Measurements from ENCODE around the gene BFSP2.
"Not testable (repeated sequence)": the region's sequence is repeated elsewhere in the genome, so short reads cannot be mapped to it uniquely, and the experiment has no call there.

Gene BFSP2

DNA sequence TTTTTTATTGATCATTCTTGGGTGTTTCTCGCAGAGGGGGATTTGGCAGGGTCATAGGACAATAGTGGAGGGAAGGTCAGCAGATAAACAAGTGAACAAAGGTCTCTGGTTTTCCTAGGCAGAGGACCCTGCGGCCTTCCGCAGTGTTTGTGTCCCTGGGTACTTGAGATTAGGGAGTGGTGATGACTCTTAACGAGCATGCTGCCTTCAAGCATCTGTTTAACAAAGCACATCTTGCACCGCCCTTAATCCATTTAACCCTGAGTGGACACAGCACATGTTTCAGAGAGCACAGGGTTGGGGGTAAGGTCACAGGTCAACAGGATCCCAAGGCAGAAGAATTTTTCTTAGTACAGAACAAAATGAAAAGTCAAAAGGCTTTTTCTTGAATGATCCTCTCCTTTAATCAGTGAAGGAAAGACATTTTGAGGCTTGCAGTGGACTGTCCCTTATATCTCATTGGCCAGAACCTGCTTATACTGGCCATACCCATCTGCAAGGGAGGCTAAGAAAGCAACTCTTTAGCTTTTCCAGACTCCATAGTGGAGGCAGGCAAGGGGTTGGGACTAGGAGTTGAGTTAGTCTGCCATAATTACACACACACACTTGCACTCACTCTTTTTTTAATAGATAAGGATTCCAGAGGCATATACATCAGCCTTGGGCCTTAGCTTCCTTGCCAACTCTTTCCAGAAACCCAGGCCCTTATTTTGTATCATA, 73.8 kb downstream of the BFSP2 start:
- Mint-ChIP-seq H3K27ac (peak overlapping the region; percentile 41), H3K4me1 (peaks cover 32% of the 10 kb centered on the region)
- H3K36me3 Mint-ChIP-seq, H3K4me3 Mint-ChIP-seq, H3K27me3 Mint-ChIP-seq, H3K9me3 Mint-ChIP-seq: not testable (repeated sequence)

DNA sequence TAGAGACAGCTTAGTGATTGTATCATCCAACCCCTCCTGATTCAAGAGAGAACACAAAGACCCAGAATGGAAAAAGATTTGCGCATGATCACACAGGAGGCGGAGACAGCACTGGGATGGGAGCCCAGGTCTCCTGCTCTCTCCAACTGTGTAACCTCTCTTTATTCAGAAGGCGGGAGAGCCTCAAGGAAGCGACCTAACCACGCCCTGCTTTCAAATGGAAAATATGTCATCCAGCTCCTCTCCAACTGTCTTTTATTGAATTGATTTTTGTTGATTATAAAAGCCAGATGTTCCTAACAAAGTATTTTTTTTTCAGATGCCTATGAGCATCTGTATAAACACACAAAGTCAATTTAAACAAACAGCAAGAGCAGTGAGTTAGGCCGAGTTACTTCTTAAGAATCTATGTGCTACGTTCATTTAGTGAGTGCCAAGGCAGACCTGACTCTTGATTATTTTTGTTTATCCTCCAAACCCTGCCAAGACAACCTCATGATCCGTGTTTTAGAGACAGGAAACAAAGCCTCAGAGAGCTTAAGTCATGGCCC, 74.5 kb downstream of the BFSP2 start:
- Mint-ChIP-seq H3K27me3 (no peaks in the 10 kb centered on the region), H3K9me3 (no peaks in the 10 kb centered on the region), H3K4me1 (peaks cover 36% of the 10 kb centered on the region), H3K27ac (peak overlapping the region; percentile 41), H3K4me3 (no peak overlapping the region), H3K36me3 (no peaks in the 10 kb centered on the region)

DNA sequence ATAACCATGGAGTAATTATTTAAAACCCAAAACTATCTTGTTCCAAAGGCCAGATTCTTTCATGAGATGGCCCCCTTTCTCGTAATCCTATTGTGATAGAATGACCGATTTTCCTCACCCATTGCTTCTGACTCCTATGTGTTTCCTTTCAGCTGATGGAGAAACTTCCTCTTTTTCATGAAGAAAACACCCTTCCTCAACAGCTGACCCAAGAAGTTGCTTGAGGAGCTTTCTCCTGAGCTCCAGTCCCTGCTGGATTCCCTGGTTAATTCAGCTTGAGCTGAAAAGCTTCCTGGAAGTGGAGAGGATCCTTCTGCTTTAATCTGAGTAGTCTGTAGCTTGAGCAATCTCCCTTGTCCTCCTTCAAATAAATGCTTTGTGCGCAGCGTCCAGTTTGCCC, 75.0 kb downstream of the BFSP2 start:
- Mint-ChIP-seq H3K4me3 (no peak overlapping the region), H3K9me3 (no peaks in the 10 kb centered on the region), H3K4me1 (peaks cover 36% of the 10 kb centered on the region), H3K27me3 (no peaks in the 10 kb centered on the region), H3K36me3 (no peaks in the 10 kb centered on the region), H3K27ac (no peak overlapping the region)

DNA sequence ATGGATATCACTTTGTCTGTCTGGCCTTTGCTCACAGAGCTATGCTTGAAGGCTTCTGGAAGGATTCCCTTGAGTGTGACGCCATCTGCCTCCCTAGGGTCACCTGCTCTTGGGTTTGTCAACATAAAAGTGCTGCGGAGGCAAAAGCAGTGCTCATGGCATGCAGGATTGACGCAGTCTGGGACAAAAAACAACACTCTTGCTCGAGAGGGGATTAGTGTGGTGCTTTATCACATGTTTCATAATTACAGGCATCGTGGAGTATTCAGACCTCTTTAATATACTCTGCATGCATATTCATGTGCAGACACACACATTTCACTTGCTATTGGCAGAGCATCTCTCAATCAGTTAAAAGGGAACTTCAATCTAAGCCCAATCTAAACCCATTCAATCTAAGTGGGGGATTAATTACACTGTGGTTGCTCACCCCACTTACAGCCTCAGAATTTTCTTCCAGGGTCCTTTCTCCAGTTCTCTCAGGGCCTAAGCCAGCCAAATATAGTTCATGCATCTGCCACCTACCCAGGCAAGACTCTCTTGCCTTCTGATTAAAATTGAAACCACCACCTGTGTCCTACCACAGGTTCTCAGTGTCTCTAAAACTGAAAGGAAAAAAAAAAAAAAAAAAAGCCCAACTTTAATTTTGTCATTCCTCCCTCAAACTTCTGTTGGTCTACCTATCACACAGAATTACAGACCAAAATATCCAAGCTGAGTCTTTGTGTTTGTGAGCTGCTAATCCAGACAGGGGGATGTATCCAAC, 75.6 kb downstream of the BFSP2 start:
- Mint-ChIP-seq H3K4me3 (no peak overlapping the region), H3K27me3 (no peaks in the 10 kb centered on the region), H3K9me3 (no peaks in the 10 kb centered on the region), H3K4me1 (peaks cover 39% of the 10 kb centered on the region), H3K36me3 (no peaks in the 10 kb centered on the region), H3K27ac (peak overlapping the region; percentile 26)

DNA sequence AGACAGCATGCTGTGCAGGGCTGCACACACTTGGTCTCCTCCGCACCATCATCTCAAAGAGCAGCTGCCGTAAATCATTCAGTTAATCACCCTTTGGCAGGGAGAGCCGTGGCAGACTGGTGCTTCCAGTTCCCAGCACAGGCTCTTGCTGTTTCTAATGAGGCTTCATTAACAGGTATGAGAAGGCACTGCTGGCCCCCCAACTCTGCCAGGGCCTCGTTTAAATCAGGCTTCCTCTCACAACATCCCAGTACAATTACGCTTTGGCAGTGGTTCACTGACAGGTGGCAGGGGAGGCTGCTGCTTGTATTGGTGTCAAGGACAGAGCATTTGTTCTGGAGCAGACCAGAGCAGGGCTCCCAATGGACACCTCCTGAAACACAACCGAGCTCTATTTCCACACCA, 77.1 kb downstream of the BFSP2 start:
- Mint-ChIP-seq H3K27ac (no peak overlapping the region), H3K4me1 (peaks cover 41% of the 10 kb centered on the region), H3K9me3 (no peaks in the 10 kb centered on the region), H3K4me3 (no peak overlapping the region), H3K36me3 (no peaks in the 10 kb centered on the region), H3K27me3 (no peaks in the 10 kb centered on the region)

DNA sequence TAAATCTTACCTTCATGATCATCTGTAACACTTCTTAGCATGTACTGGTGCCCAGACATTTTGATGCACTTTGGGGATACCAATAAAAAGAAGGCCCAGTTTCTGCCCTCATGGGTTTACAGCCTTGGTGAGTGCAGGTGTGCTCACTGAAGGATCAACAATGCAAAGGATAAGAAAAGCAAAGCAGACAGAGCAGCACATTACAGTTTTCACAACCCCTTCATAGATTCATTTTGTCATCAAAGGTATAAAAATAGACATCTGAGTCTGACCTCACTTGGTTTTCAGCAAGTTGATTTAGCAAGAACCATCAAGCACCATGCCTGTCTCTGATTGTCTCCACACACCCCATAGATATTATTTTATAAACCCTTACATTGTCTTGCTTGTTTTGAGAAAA, 77.6 kb downstream of the BFSP2 start:
- no peak overlapping the region for H3K27ac Mint-ChIP-seq
- H3K36me3 Mint-ChIP-seq: no peaks in the 10 kb centered on the region
- H3K9me3 Mint-ChIP-seq: no peaks in the 10 kb centered on the region
- no peaks in the 10 kb centered on the region for H3K27me3 Mint-ChIP-seq
- H3K4me3 Mint-ChIP-seq: no peak overlapping the region
- H3K4me1 Mint-ChIP-seq: peaks cover 41% of the 10 kb centered on the region

DNA sequence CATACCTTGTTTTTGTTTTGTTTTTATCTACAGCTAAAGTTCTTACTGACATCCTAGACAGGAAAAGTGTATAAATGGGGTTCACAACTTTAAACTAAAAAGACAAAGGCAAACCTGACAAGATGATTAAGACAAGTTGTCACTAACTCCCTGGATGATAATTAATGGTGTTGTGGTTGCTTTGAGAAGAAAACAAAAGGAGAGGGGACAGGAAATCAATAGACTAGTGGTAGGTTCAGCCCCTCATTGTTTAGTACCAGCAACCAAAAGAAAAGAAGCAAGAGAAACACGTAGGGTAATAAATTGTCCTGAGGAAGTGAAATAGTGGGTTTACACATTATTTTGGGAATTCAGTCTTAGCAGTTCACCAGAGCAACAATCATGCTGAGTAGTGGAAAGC, 78.8 kb downstream of the BFSP2 start:
- H3K27ac Mint-ChIP-seq: no peak overlapping the region
- no peak overlapping the region for H3K4me3 Mint-ChIP-seq
- no peaks in the 10 kb centered on the region for H3K9me3 Mint-ChIP-seq
- no peaks in the 10 kb centered on the region for H3K27me3 Mint-ChIP-seq
- H3K36me3 Mint-ChIP-seq: no peaks in the 10 kb centered on the region
- peaks cover 41% of the 10 kb centered on the region for H3K4me1 Mint-ChIP-seq

DNA sequence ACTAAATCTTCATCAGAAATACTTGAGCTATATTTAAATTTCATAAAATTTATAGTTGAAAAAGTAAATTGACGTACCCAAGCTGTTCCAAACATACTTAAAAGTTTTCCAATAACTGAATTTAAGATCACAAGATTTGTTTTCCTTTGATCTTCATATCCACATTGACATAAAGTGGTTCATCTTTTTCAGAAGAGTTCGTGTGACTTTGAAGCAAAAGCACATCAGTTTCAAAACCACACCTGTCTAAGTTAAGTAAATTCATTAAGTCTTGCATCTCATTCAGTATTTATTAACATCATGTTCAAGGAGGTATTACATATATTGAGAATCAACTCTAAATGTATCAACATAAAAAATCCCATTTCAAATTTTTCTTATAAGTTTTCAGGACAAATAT, 79.5 kb downstream of the BFSP2 start:
- Mint-ChIP-seq H3K36me3 (no peaks in the 10 kb centered on the region), H3K4me1 (peaks cover 36% of the 10 kb centered on the region), H3K27ac (no peak overlapping the region), H3K27me3 (no peaks in the 10 kb centered on the region), H3K4me3 (no peak overlapping the region), H3K9me3 (no peaks in the 10 kb centered on the region)

DNA sequence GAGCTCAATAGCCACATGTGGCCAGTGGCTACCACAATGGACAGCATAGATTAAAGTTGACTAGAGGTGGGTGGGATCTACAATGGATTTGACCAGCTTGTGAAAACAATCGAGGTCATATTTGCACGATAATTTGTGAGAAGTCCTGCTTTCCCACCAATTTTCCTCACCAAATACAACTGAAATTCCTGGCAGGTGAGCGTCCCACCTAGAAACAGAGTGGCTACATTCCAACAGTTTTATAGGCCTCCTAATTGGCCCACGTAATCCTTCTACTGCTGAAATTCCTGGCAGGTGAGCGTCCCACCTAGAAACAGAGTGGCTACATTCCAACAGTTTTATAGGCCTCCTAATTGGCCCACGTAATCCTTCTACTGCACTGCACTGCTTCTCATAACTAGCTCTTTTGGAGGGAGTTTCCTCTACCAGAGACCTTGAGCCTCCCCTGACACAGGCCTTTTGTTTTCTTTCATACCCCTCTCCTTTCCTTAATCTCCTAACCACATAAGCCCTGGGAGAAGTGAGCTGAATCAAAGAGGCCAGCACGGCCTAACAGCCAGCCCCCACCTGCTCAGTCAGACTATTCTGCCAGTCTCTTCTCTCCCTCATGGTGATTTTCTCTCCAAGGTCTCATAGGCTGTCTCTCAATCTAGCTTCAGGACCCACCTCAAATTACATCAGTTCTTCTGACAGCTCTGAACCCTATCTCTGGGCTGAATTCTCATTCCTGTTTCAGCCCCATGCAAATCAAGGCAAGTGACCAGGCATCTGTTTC, 80.2 kb downstream of the BFSP2 start:
- Mint-ChIP-seq H3K4me1 (peaks cover 29% of the 10 kb centered on the region), H3K9me3 (no peaks in the 10 kb centered on the region), H3K27ac (no peak overlapping the region), H3K36me3 (no peaks in the 10 kb centered on the region), H3K4me3 (no peak overlapping the region), H3K27me3 (no peaks in the 10 kb centered on the region)

DNA sequence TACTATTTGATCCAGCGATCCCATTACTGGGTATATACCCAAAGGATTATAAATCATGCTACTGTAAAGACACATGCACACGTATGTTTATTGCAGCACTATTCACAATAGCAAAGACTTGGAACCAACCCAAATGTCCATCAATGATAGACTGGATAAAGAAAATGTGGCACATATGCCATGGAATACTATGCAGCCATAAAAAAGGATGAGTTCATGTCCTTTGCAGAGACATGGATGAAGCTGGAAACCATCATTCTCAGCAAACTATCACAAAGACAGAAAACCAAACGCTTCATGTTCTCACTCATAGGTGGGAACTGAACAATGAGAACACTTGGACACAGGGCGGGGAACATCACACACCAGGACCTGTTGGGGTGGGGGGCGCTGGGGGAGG, 82.6 kb downstream of the BFSP2 start:
- H3K4me3 Mint-ChIP-seq, H3K36me3 Mint-ChIP-seq, H3K27ac Mint-ChIP-seq, H3K9me3 Mint-ChIP-seq, H3K27me3 Mint-ChIP-seq: not testable (repeated sequence)
- peaks cover 18% of the 10 kb centered on the region for H3K4me1 Mint-ChIP-seq

DNA sequence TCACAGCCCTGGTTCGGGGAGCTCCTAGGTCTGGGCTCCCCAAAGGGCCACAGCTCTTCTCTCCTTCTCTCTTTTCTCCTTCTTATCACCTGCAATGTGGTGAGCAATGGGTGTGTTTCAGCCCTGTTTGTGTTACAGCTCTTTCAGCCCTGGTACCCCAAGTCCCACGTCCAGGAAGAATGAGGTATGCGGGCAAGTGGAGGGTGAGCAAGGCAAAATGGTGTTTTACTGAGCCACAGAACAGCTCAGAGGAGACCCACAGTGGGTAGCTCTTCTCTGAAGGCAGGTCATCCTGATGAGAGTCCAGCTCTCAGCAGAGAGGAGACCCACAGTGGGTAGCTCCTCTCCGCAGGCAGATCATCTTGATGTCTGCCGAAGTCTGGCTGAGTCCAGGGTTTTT, 86.8 kb downstream of the BFSP2 start:
- H3K36me3 Mint-ChIP-seq: no peaks in the 10 kb centered on the region
- H3K4me3 Mint-ChIP-seq: no peak overlapping the region
- peaks cover 34% of the 10 kb centered on the region for H3K4me1 Mint-ChIP-seq
- no peaks in the 10 kb centered on the region for H3K9me3 Mint-ChIP-seq
- H3K27me3 Mint-ChIP-seq: no peaks in the 10 kb centered on the region
- H3K27ac Mint-ChIP-seq: peak overlapping the region; percentile 47

DNA sequence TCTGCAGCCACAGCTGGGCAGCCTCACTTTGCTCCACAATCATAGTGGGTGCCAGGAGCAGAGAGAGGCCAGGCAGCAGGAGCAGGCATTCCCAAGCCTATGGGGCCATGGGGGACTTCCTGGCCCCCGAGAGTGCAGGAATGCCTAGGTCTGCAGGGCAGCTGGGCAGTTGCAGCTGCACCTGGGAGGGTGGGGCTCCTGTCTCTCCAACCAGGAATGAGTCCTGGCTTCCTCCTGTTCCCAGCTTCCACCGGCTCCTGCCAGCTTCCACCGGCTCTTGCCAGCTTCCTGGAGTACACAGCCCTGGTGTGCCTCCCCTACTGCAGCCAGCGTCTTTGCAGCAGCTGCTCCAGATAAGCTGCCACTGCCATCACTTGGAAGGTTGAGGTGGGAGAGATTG, 87.3 kb downstream of the BFSP2 start:
- Mint-ChIP-seq H3K4me3 (no peak overlapping the region), H3K27me3 (no peaks in the 10 kb centered on the region), H3K9me3 (no peaks in the 10 kb centered on the region), H3K27ac (no peak overlapping the region), H3K4me1 (peaks cover 38% of the 10 kb centered on the region), H3K36me3 (no peaks in the 10 kb centered on the region)

DNA sequence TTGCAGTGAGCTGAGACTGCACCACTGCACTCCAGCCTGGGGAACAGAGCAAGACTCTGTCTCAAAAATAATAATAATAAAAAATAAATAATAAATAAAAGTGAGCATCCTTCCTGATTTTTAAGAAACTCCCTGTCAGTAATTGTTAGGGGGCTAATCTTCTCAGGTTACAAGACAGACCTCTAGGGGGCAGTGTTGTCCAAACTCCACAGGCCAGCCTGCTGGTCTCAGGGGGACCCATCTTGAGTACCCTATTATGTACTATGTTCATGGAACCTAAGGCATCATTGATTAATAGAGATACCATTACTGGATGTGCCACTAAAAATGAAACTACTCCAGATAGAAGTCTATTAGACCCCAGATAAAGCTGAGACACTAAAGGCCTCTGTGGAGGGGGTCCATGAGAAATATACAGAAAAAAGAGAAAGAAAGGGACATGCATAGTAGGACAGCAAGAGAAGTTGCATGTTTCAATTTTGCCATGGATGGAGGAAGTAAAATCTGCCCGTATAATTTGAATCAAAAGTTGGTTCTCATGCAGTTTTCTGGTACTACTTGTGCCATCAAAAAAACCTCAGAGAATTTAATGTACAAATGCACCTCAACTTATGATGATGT, 88.2 kb downstream of the BFSP2 start:
- peaks cover 46% of the 10 kb centered on the region for H3K4me1 Mint-ChIP-seq
- no peaks in the 10 kb centered on the region for H3K27me3 Mint-ChIP-seq
- no peak overlapping the region for H3K4me3 Mint-ChIP-seq
- H3K9me3 Mint-ChIP-seq: no peaks in the 10 kb centered on the region
- H3K27ac Mint-ChIP-seq: peak overlapping the region; percentile 38
- H3K36me3 Mint-ChIP-seq: no peaks in the 10 kb centered on the region

DNA sequence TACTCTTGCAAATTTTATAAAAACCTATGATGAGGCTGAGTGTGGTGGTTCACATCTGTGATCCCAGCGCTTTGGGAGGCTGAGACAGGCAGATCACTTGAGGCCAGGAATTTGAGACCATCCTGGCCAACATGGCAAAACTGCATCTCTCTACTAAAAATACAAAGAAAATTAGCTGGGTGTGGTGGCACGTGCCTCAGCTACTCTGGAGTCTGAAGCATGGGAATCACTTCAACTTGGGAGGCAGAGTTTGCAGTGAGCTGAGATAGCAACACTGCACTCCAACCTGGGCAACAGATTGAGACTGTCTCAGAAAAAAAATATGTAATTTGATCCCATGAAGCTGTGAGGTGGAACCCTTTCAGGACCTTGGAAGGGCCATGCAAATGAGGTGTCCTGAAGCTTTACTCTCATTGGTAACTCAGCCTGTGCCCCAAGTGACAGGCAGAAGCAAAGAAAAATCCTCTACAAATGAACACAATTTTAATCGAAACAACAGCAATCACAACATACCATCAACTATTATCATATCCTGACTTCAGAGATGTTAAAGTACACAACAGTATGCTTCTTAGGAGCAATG, 89.0 kb downstream of the BFSP2 start:
- no peak overlapping the region for H3K4me3 Mint-ChIP-seq
- H3K27me3 Mint-ChIP-seq: no peaks in the 10 kb centered on the region
- H3K27ac Mint-ChIP-seq: no peak overlapping the region
- H3K36me3 Mint-ChIP-seq: no peaks in the 10 kb centered on the region
- no peaks in the 10 kb centered on the region for H3K9me3 Mint-ChIP-seq
- H3K4me1 Mint-ChIP-seq: peaks cover 51% of the 10 kb centered on the region

DNA sequence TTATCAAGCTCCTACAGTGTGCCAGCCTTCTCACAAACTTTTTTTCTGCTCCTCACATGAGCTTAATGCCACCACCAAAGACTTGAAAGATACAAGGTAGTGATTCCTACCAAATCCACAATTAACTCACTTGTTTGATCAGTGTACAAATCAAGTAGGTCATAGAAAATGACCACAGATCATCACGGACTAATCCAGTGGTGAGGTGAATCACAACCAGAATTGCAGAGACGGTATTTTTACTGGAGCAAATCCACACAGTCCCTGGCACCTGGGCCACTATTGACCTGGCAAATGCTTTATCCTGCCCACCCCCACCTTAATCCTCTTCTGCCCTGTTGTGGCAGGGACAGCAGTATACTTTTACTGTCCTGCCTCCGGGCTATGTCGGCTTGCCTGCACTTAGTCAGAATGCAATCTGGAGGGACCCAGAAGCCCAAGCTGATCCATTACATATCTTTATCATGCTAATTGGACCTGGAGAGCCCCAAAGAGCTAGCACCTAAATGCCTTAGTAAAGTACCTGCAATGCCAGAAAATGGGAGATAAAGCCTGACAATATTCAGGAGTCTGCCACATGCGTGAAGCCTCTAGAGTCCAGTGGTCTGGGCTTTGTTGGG, 89.7 kb downstream of the BFSP2 start:
- no peaks in the 10 kb centered on the region for H3K36me3 Mint-ChIP-seq
- peak overlapping the region; percentile 73 for H3K27ac Mint-ChIP-seq
- no peaks in the 10 kb centered on the region for H3K27me3 Mint-ChIP-seq
- peaks cover 54% of the 10 kb centered on the region for H3K4me1 Mint-ChIP-seq
- no peak overlapping the region for H3K4me3 Mint-ChIP-seq
- H3K9me3 Mint-ChIP-seq: no peaks in the 10 kb centered on the region

Data from activated naive CD4-positive, alpha-beta T cell treated with anti-CD3 and anti-CD28 coated beads, Interleukin-2, amount 50 U/mL, for 24 hours (primary cell).